B cell (primary cell): ENCODE data around the gene SLC38A6. TPM values are rescaled to one million over a fixed set of nuclear protein-coding genes. Genes with fewer than 3 reads are reported as not detected.

Experiments used
- ATAC-seq: fragments of 200-7000 bp; cut with Tn5 transposase; one replicate; pipeline ENCODE4 v1.10.0; 2021; ENCODE audit warnings: low read depth, mild to moderate bottlenecking, moderate number of reproducible peaks, moderate library complexity
- CTCF ChIA-PET: fragments of 350-600 bp; sonication (Branson Sonifier 250); formaldehyde crosslinking; loops from one replicate; lab custom pipeline; 2021; ENCODE audit warnings: antibody characterized with exemption, inconsistent platforms; lab: Charles Lee
- POLR2A ChIA-PET: fragments of 350-600 bp; sonication (Branson Sonifier 250); formaldehyde crosslinking; loops from one replicate; lab custom pipeline; 2021; ENCODE audit warnings: antibody characterized with exemption; lab: Charles Lee
- DNase-seq: peaks from one replicate; pipeline ENCODE4 v3.0.0; 2013
- H2AFZ ChIP-seq: 2 replicates; pipeline ENCODE4 v1.6.1; 2012; ENCODE audit warnings: mild to moderate bottlenecking, low read depth, low read length; ENCODE audit not compliant: insufficient read depth, poor library complexity, severe bottlenecking
- H3K27ac ChIP-seq, 2 donors: 1 replicate in 1 of 2; 2 replicates in 1 of 2; pipeline ENCODE4 v1.5.1; 2012 to 2013; ENCODE audit warnings: low read length in 2 of 2, mild to moderate bottlenecking in 2 of 2, moderate library complexity in 1 of 2
- H3K27me3 ChIP-seq, 4 experiments: fragments of 200-600 bp in 1 of 4; sonication (generic) in 1 of 4; replicated peaks in 1 of 4; 1 replicate in 2 of 4; 2 replicates in 2 of 4; pipeline versions ENCODE4 v1.6.1 to v1.7.0; 2013 to 2016; ENCODE audit warnings: low read length in 3 of 4, mild to moderate bottlenecking in 2 of 4, mixed read lengths in 1 of 4, moderate library complexity in 1 of 4; ENCODE audit not compliant: insufficient read depth in 4 of 4, control insufficient read depth in 3 of 4; ENCODE audit errors: control extremely low read depth in 1 of 4
- H3K36me3 ChIP-seq, 2 experiments: replicated peaks in 1 of 2; 1 replicate in 1 of 2; 2 replicates in 1 of 2; pipeline versions ENCODE4 v1.6.1 to v1.7.1; 2013; ENCODE audit warnings: low read length in 1 of 2; ENCODE audit not compliant: insufficient read depth in 2 of 2, control insufficient read depth in 1 of 2; ENCODE audit errors: control extremely low read depth in 1 of 2, extremely low read depth in 1 of 2
- H3K4me1 ChIP-seq, 2 donors: fragments of 200-600 bp in 1 of 2; sonication (generic) in 1 of 2; 1 replicate in 1 of 2; 2 replicates in 1 of 2; pipeline versions ENCODE4 v1.5.1 to v1.6.1; 2013 to 2017; ENCODE audit warnings: low read length in 2 of 2; ENCODE audit not compliant: control insufficient read depth in 2 of 2, insufficient read depth in 2 of 2
- H3K4me2 ChIP-seq: replicated peaks from 2 replicates; pipeline ENCODE3; 2012; ENCODE audit warnings: mild to moderate bottlenecking, low read depth, low read length; ENCODE audit not compliant: poor library complexity, severe bottlenecking
- H3K4me3 ChIP-seq, 5 experiments: fragments of 200-600 bp in 1 of 5; sonication (generic) in 1 of 5; 1 replicate in 3 of 5; 2 replicates in 2 of 5; pipeline versions ENCODE4 v1.5.1 to v1.7.0; 2011 to 2016; ENCODE audit warnings: low read length in 4 of 5, mild to moderate bottlenecking in 4 of 5, low read depth in 2 of 5, control low read depth in 1 of 5, moderate library complexity in 1 of 5; ENCODE audit not compliant: insufficient read depth in 1 of 5; ENCODE audit errors: control extremely low read depth in 1 of 5, extremely low read depth in 1 of 5
- H3K79me2 ChIP-seq: fragments of 200-600 bp; sonication (generic); one replicate; pipeline ENCODE4 v1.6.0; 2016; ENCODE audit warnings: low read length; ENCODE audit not compliant: control insufficient read depth, insufficient read depth
- H3K9ac ChIP-seq: fragments of 200-600 bp; sonication (generic); 2 replicates; pipeline ENCODE4 v1.6.1; 2017; ENCODE audit warnings: mild to moderate bottlenecking, low read length, moderate library complexity
- H3K9me3 ChIP-seq, 3 donors: one replicate each; pipeline versions ENCODE4 v1.6.1 to v1.7.1; 2013; ENCODE audit warnings: low read length in 2 of 3; ENCODE audit not compliant: control insufficient read depth in 2 of 3, insufficient read depth in 1 of 3; ENCODE audit errors: control extremely low read depth in 1 of 3
- H4K20me1 ChIP-seq: 2 replicates; pipeline ENCODE4 v1.6.0; 2012; ENCODE audit warnings: mild to moderate bottlenecking, low read length; ENCODE audit not compliant: insufficient read depth, control insufficient read depth, poor library complexity, severe bottlenecking
- H3K27ac Mint-ChIP-seq: one replicate; pipeline ENCODE4 v1.8.0; 2021; ENCODE audit warnings: mixed read lengths
- H3K27me3 Mint-ChIP-seq: one replicate; pipeline ENCODE4 v1.8.0; 2021; ENCODE audit warnings: mixed read lengths
- H3K4me1 Mint-ChIP-seq: one replicate; pipeline ENCODE4 v1.8.0; 2021; ENCODE audit warnings: mixed read lengths
- H3K4me3 Mint-ChIP-seq: one replicate; pipeline ENCODE4 v1.8.0; 2021; ENCODE audit warnings: mixed read lengths
- H3K9me3 Mint-ChIP-seq: one replicate; pipeline ENCODE4 v1.8.0; 2022; ENCODE audit warnings: mixed read lengths; ENCODE audit not compliant: insufficient read depth
- CTCF ChIP-seq: fragments of 200-600 bp; IDR thresholded peaks from one replicate; pipeline ENCODE4 v1.8.0; 2022; ENCODE audit warnings: antibody characterized with exemption, mild to moderate bottlenecking
- EZH2 ChIP-seq: IDR thresholded peaks from 2 replicates; pipeline ENCODE4 v1.6.1; 2012; ENCODE audit warnings: borderline replicate concordance, low read depth, mild to moderate bottlenecking, moderate library complexity, low read length; ENCODE audit not compliant: insufficient read depth, poor library complexity, severe bottlenecking
- WGBS: methylation state at CpG from one replicate; pipeline ENCODE4 v1.1.5; 2013; ENCODE audit warnings: missing lambda C conversion rate; ENCODE audit not compliant: insufficient coverage; 5-methylcytosine and 5-hydroxymethylcytosine counted together
- intact Hi-C: fragments of 100-400 bp; cut with micrococcal nuclease; formaldehyde crosslinking; loops from one replicate; pipeline ENCODE4 v1.10.0; 2022
- polyA plus RNA-seq: library from polyadenylated mRNA; depleted of rRNA; stranded (reverse); fragments of >200 nt; gene quantifications from 2 replicates; pipeline ENCODE4 v1.2.3, GENCODE V29; 2012
- total RNA-seq, 2 donors: library from RNA; stranded (reverse); fragments of 120-200 nt in 1 of 2; gene quantifications; 1 replicate in 1 of 2; 2 replicates in 1 of 2; pipeline versions ENCODE4 v1.2.3 to v1.2.4, GENCODE V29; 2013 to 2022

SLC38A6 gene
- total and polyA plus RNA-seq, 2 donors (not counting 1 experiment from before 2014, with no cell fraction given), result 6.4 to 15.9 TPM

GRCh38 chr14:60935319-60935718, 45.7 kb upstream of the SLC38A6 start:
- no peaks in the 10 kb centered on the region for H3K4me1 Mint-ChIP-seq
- no peaks in the 10 kb centered on the region for H3K9me3 Mint-ChIP-seq
- no peak overlapping the region for H3K4me3 Mint-ChIP-seq
- H3K9me3 ChIP-seq, result peaks cover 0 to 3% (median 0%) of the 10 kb centered on the region in 3 donors
- H3K27ac Mint-ChIP-seq, result no peak overlapping the region
- no peaks in the 10 kb centered on the region for H3K27me3 Mint-ChIP-seq
- intact Hi-C loops, result no loop called here
- no peak overlapping the region for H3K4me3 ChIP-seq
- H3K36me3 ChIP-seq, result no peaks in the 10 kb centered on the region
- ATAC-seq, result no peak
- ChIA-PET CTCF (no interaction called here), POLR2A (no interaction called here)
- no peak overlapping the region for H3K9ac ChIP-seq
- H3K27ac ChIP-seq, result no peak overlapping the region
- H3K79me2 ChIP-seq, result peaks cover 4% of the 10 kb centered on the region
- no peak overlapping the region for H3K4me2 ChIP-seq
- H4K20me1 ChIP-seq, result no peaks in the 10 kb centered on the region
- H3K4me1 ChIP-seq, result no peaks in the 10 kb centered on the region
- H3K27me3 ChIP-seq, result no peaks in the 10 kb centered on the region
- no peak for DNase-seq
- H2AFZ ChIP-seq, result no peak overlapping the region
- TF ChIP-seq EZH2, result no peak
- TF ChIP-seq CTCF, result no peak

GRCh38 chr14:60943637-60944032, 37.4 kb upstream of the SLC38A6 start:
- no peaks in the 10 kb centered on the region for H3K27me3 ChIP-seq
- DNase-seq (no peak), ATAC-seq (no peak)
- no peaks in the 10 kb centered on the region for H3K36me3 ChIP-seq
- H3K4me1 Mint-ChIP-seq, result no peaks in the 10 kb centered on the region
- H3K4me1 ChIP-seq, result no peaks in the 10 kb centered on the region
- ChIA-PET POLR2A (no interaction called here), CTCF (no interaction called here)
- no peak overlapping the region for H3K9ac ChIP-seq
- no peak overlapping the region for H2AFZ ChIP-seq
- WGBS, result no CpG with 5 or more reads among the region's 1 CpG
- no peak overlapping the region for H3K4me3 Mint-ChIP-seq
- no peaks in the 10 kb centered on the region for H3K9me3 ChIP-seq
- no peaks in the 10 kb centered on the region for H4K20me1 ChIP-seq
- H3K27me3 Mint-ChIP-seq, result no peaks in the 10 kb centered on the region
- H3K4me2 ChIP-seq, result no peak overlapping the region
- no peak overlapping the region for H3K4me3 ChIP-seq
- H3K27ac ChIP-seq, result no peak overlapping the region
- H3K79me2 ChIP-seq, result no peaks in the 10 kb centered on the region
- TF ChIP-seq CTCF (no peak), EZH2 (no peak)
- intact Hi-C loops, result no loop called here
- H3K27ac Mint-ChIP-seq, result no peak overlapping the region
- no peaks in the 10 kb centered on the region for H3K9me3 Mint-ChIP-seq
